ENCODE results near the gene UMOD. TPM values are rescaled to one million over a fixed set of nuclear protein-coding genes. Genes with fewer than 3 reads are reported as not detected.

UMOD gene
- total RNA-seq, 1 experiment from 2014 or later, result not detected

GRCh38 chr16:20307240-20307671 lies 45.3 kb downstream of the UMOD start:
- no peak for DNase-seq (ENCODE audit: extremely low read depth, low read depth)

GRCh38 chr16:20306401-20306800 lies 46.1 kb downstream of the UMOD start:
- DNase-seq (ENCODE audit: extremely low read depth, low read depth), result no peak

- DNase-seq (ENCODE audit: extremely low read depth, low read depth), result no peak
Measured at GRCh38 chr16:20303012-20303411, 49.5 kb downstream of the UMOD start.

GRCh38 chr16:20302389-20302788 lies 50.1 kb downstream of the UMOD start:
- no peak for DNase-seq (ENCODE audit: extremely low read depth, low read depth)

GRCh38 chr16:20301840-20302239 lies 50.7 kb downstream of the UMOD start:
- no peak for DNase-seq (ENCODE audit: extremely low read depth, low read depth)

GRCh38 chr16:20300312-20301097 lies 52.0 kb downstream of the UMOD start:
- peak; percentile 70 for DNase-seq (ENCODE audit: extremely low read depth, low read depth)

- DNase-seq (ENCODE audit: extremely low read depth, low read depth), result no peak
Measured at GRCh38 chr16:20298452-20298851, 54.1 kb downstream of the UMOD start.

- DNase-seq (ENCODE audit: extremely low read depth, low read depth), result no peak
Measured at GRCh38 chr16:20291208-20292206, 61.0 kb downstream of the UMOD start.

GRCh38 chr16:20289571-20289970 lies 62.9 kb downstream of the UMOD start:
- DNase-seq (ENCODE audit: extremely low read depth, low read depth), result no peak

GRCh38 chr16:20285993-20286499 lies 66.5 kb downstream of the UMOD start:
- DNase-seq (ENCODE audit: extremely low read depth, low read depth), result no peak

Other genes starting within 250 kb of the UMOD start
- gene GP2, start 25.2 kb downstream of the UMOD start, total RNA-seq (2014; rRNA removed; shearing (Covaris generic)), result not detected in 2 replicates
- gene PDILT, start 52.0 kb upstream of the UMOD start, total RNA-seq (2014; rRNA removed; shearing (Covaris generic)), result not detected in 2 replicates
- not detected in 2 replicates for gene ACSM5, start 56.8 kb upstream of the UMOD start, total RNA-seq (2014; rRNA removed; shearing (Covaris generic))
- gene ACSM2A, start 98.8 kb upstream of the UMOD start, total RNA-seq (2014; rRNA removed; shearing (Covaris generic)), result not detected in 2 replicates
- not detected in 2 replicates for gene ACSM2B, start 223.7 kb upstream of the UMOD start, total RNA-seq (2014; rRNA removed; shearing (Covaris generic))

All from NCI-H460 (cell line).